Measurements from ENCODE around the gene UGT1A10. TPM values are rescaled to one million over a fixed set of nuclear protein-coding genes. Genes with fewer than 3 reads are reported as not detected.

Gene UGT1A10
- total and polyA plus RNA-seq, 2 of the 13 experiments (the other 11 are each of a cell fraction or from before 2014, with no cell fraction given) = not detected

DNA sequence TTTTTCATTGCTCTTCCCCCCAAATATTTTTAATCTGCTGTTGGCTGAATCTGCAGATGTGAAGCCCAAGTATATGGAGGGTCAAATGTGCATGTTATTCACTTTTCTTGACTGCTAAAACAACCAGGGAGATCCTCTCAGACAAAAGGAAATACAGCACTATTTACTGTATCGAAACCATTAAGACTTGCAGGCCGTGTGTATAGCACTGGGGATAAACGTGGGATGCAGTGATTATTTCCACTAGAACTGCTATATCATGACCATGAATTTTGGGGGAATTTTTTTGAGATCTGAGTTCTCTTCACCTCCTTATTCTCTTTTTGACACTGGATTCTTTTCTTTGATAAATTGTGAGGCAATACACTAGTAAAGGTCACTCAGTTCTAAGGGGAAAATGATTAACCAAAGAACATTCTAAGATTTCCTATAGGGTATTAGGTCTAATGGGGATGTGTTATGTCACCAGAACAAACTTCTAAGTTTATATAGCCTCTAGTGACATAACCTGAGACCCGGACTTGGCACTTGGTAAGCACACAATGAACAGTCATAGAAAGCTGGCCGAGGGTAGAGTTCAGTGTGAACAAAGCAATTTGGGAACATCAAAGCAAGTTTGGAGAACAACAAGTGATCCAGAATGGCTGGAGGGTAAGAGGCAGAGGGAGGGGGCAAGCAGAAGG is 109.0 kb downstream of the UGT1A10 start (continued):
- TF ChIP-seq ZNF780A (CRISPR knock-in tag; IDR thresholded peaks at IDR 0.05) (no peak), ATF7-NPFF (CRISPR knock-in tag; IDR thresholded peaks at IDR 0.05; ENCODE audit: low read depth) (peak; percentile 68; the same call in 1 of the 2 replicates), HDAC6 (IDR thresholded peaks at IDR 0.05; ENCODE audit: low read depth, low read length) (no peak), TRIM24 (CRISPR knock-in tag; IDR thresholded peaks at IDR 0.05) (0 out of 2 replicates have a peak, but pooled peaks have one; percentile 67), ZNF660 (CRISPR knock-in tag; IDR thresholded peaks at IDR 0.05; ENCODE audit: borderline replicate concordance, low read depth) (no peak), KLF16 (CRISPR knock-in tag; IDR thresholded peaks at IDR 0.05) (peak in 1 of 2 experiments; percentile 92; a peak in 2 of 4 replicates), ZNF746 (CRISPR knock-in tag; IDR thresholded peaks at IDR 0.05) (peak; percentile 82; the same call in 1 of the 2 replicates), PHB2 (IDR thresholded peaks at IDR 0.05; ENCODE audit: partially characterized antibody) (no peak), JUND (CRISPR knock-in tag; IDR thresholded peaks at IDR 0.05) (peak; percentile 66; the same call in 1 of the 2 replicates), EHMT2 (IDR thresholded peaks at IDR 0.05; ENCODE audit: borderline replicate concordance, low read depth, low read length) (peak; percentile 82; the same call in 1 of the 2 replicates), ZNF468 (CRISPR knock-in tag; IDR thresholded peaks at IDR 0.05) (no peak), ZNF34 (CRISPR knock-in tag; IDR thresholded peaks at IDR 0.05; ENCODE audit: borderline replicate concordance) (no peak), ZSCAN22 (CRISPR knock-in tag; IDR thresholded peaks at IDR 0.05) (no peak), RAD51 (IDR thresholded peaks at IDR 0.05; ENCODE audit: borderline replicate concordance) (no peak), HNRNPH1 (optimal IDR thresholded peaks at IDR 0.05; ENCODE audit: low read depth, low read length) (no peak), KDM4B (CRISPR knock-in tag; IDR thresholded peaks at IDR 0.05) (no peak), AKAP8 (CRISPR knock-in tag; IDR thresholded peaks at IDR 0.05) (peak; percentile 79; the same call in 1 of the 2 replicates)
- TF ChIP-seq, protein P1, sequence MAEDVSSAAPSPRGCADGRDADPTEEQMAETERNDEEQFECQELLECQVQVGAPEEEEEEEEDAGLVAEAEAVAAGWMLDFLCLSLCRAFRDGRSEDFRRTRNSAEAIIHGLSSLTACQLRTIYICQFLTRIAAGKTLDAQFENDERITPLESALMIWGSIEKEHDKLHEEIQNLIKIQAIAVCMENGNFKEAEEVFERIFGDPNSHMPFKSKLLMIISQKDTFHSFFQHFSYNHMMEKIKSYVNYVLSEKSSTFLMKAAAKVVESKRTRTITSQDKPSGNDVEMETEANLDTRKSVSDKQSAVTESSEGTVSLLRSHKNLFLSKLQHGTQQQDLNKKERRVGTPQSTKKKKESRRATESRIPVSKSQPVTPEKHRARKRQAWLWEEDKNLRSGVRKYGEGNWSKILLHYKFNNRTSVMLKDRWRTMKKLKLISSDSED (CRISPR knock-in tag; IDR thresholded peaks at IDR 0.05) = no peak
- TF ChIP-seq, protein P2, sequence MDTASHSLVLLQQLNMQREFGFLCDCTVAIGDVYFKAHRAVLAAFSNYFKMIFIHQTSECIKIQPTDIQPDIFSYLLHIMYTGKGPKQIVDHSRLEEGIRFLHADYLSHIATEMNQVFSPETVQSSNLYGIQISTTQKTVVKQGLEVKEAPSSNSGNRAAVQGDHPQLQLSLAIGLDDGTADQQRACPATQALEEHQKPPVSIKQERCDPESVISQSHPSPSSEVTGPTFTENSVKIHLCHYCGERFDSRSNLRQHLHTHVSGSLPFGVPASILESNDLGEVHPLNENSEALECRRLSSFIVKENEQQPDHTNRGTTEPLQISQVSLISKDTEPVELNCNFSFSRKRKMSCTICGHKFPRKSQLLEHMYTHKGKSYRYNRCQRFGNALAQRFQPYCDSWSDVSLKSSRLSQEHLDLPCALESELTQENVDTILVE (CRISPR knock-in tag; IDR thresholded peaks at IDR 0.05) = peak; percentile 82
- TF ChIP-seq, protein P3, sequence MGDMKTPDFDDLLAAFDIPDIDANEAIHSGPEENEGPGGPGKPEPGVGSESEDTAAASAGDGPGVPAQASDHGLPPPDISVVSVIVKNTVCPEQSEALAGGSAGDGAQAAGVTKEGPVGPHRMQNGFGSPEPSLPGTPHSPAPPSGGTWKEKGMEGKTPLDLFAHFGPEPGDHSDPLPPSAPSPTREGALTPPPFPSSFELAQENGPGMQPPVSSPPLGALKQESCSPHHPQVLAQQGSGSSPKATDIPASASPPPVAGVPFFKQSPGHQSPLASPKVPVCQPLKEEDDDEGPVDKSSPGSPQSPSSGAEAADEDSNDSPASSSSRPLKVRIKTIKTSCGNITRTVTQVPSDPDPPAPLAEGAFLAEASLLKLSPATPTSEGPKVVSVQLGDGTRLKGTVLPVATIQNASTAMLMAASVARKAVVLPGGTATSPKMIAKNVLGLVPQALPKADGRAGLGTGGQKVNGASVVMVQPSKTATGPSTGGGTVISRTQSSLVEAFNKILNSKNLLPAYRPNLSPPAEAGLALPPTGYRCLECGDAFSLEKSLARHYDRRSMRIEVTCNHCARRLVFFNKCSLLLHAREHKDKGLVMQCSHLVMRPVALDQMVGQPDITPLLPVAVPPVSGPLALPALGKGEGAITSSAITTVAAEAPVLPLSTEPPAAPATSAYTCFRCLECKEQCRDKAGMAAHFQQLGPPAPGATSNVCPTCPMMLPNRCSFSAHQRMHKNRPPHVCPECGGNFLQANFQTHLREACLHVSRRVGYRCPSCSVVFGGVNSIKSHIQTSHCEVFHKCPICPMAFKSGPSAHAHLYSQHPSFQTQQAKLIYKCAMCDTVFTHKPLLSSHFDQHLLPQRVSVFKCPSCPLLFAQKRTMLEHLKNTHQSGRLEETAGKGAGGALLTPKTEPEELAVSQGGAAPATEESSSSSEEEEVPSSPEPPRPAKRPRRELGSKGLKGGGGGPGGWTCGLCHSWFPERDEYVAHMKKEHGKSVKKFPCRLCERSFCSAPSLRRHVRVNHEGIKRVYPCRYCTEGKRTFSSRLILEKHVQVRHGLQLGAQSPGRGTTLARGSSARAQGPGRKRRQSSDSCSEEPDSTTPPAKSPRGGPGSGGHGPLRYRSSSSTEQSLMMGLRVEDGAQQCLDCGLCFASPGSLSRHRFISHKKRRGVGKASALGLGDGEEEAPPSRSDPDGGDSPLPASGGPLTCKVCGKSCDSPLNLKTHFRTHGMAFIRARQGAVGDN (CRISPR knock-in tag; IDR thresholded peaks at IDR 0.05) = no peak
